Measurements from ENCODE around the gene CALHM3. TPM values are rescaled to one million over a fixed set of nuclear protein-coding genes. Genes with fewer than 3 reads are reported as not detected.
A peak's percentile ranks its signal among the peaks of the same experiment; 100 is the strongest.

CALHM3 gene
- total RNA-seq, 1 experiment from 2014 or later: 13.1 TPM

DNA sequence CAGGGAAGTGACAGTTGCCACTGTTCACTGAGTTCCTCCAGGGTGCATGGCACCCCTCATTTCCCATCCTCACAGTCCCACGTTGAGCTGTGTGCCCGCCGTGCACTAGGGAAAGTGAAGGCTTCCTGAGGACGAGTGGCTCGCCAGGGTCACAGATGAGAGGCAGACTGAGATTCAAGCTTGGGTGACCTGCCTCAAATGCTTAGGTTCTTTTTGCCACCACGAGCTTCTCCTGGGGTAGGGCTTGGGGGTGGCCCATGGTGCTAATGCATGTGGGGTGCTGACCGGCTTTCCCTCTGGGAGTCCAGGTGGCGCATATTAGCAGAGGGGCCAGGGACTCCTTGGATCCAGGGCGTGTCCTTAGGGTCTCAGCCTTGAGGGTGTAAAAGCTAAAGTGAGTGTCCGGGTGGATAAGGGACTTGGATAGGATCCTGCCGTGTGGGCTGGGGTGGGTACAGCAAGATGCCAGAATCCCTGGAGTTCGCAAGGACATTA is 28.8 kb downstream of the CALHM3 start:
- no TSS peak for BruUV-seq (replicated peaks)
- H3K9me2 ChIP-seq (ENCODE audit: insufficient read depth): no peaks in the 10 kb centered on the region
- no peaks in the 10 kb centered on the region for H3K9me3 ChIP-seq (ENCODE audit: insufficient read depth, low read depth)
- peak overlapping the region; percentile 83; the same call in 1 of the 2 replicates for H3K4me3 ChIP-seq
- ChIA-PET POLR2A (ENCODE audit: unreplicated experiment) (interaction anchor here (0.5 kb wide), 1 partner anchor 14 kb away, joined by 24 read pairs; no protein-coding TSS in a partner anchor), CTCF (interaction anchor here (0.5 kb wide), 1 partner anchor 93 kb away, joined by 3 read pairs; no protein-coding TSS in a partner anchor)
- peak overlapping the region; percentile 67 for H3K27ac ChIP-seq
- no peaks in the 10 kb centered on the region for H3K27me3 ChIP-seq (ENCODE audit: insufficient read depth, low read depth)
- peaks cover 46% of the 10 kb centered on the region for H3K4me1 ChIP-seq (replicated peaks; ENCODE audit: insufficient read depth)
- peaks cover 12% of the 10 kb centered on the region for H3F3A ChIP-seq (ENCODE audit: insufficient read depth, low read depth)
- H3K79me2 ChIP-seq (ENCODE audit: low read depth): peaks cover 44% of the 10 kb centered on the region
- H3K36me3 ChIP-seq (ENCODE audit: low read depth): peaks cover 10% of the 10 kb centered on the region; the same call in 1 of the 2 replicates
- TF ChIP-seq, protein P1, sequence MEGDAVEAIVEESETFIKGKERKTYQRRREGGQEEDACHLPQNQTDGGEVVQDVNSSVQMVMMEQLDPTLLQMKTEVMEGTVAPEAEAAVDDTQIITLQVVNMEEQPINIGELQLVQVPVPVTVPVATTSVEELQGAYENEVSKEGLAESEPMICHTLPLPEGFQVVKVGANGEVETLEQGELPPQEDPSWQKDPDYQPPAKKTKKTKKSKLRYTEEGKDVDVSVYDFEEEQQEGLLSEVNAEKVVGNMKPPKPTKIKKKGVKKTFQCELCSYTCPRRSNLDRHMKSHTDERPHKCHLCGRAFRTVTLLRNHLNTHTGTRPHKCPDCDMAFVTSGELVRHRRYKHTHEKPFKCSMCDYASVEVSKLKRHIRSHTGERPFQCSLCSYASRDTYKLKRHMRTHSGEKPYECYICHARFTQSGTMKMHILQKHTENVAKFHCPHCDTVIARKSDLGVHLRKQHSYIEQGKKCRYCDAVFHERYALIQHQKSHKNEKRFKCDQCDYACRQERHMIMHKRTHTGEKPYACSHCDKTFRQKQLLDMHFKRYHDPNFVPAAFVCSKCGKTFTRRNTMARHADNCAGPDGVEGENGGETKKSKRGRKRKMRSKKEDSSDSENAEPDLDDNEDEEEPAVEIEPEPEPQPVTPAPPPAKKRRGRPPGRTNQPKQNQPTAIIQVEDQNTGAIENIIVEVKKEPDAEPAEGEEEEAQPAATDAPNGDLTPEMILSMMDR (conservative IDR thresholded peaks at IDR 0.05): no peak
- TF ChIP-seq EZH2 (IDR thresholded peaks at IDR 0.05; ENCODE audit: low read depth): no peak
- peak overlapping the region; percentile 91 for H3K4me2 ChIP-seq
- intact Hi-C loops (cut with micrococcal nuclease; ENCODE audit: unreplicated experiment): loop anchor here (2.0 kb wide), 1 partner anchor 29 kb away; the partner anchor contains the start of gene CALHM3
- 0 out of 2 replicates have a peak, but pooled peaks cover 5% of the 10 kb centered on the region for H4K20me1 ChIP-seq (ENCODE audit: insufficient read depth)
- no peak overlapping the region for H2AFZ ChIP-seq
- no peak for DNase-seq

DNA sequence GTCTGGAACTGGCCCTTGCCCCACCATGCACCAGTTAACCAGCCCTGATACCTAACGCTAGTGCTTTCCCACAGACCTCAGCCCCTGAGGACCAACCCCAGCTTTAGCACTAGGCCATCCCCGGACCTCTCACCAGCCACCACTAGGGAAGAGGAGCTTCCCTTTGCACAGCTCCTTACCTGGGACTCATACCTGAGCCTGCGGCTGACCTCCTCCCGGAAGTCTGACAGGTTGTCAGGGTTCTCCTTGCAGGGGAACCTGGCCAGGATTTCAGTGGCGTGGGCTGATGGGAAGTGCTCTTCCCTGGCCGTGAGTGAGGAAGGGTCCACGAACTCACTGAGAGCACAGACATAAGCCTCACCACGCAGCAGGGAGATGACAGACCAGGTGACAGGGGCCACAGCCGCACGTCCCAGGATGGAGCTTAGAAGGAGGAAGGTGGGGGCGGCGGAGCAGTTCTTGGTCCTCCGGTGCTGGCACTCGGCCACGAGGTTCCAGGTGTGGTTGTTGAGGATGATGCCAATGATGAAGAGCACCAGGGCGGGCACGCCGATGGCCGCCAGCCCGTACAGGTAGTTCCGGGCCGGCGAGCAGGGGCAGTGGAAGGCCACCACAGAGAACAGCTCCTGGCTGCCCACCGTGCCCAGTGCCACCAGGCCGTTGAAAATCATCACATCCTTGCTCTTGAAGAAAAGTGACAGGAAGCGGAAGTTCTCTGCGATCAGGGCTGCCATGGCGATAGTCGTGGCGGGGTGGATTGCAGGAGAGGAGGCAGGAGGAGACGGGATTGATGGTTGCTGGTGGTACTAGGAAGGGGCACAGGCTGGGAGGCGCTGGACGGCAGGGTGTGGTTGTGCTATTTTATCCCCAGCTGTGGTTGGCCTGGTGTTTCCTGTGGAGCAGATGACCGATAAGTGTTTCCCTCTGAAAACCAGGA is 29.6 kb downstream of the CALHM3 start:
- BruUV-seq (replicated peaks): no TSS peak
- TF ChIP-seq EZH2 (IDR thresholded peaks at IDR 0.05; ENCODE audit: low read depth): no peak
- TF ChIP-seq, protein P1 (conservative IDR thresholded peaks at IDR 0.05): no peak
- H3F3A ChIP-seq (ENCODE audit: insufficient read depth, low read depth): peaks cover 16% of the 10 kb centered on the region
- POLR2A ChIA-PET (ENCODE audit: unreplicated experiment): no interaction called here
- peaks cover 5% of the 10 kb centered on the region; the same call in 1 of the 2 replicates for H4K20me1 ChIP-seq (ENCODE audit: insufficient read depth)
- peaks cover 10% of the 10 kb centered on the region; the same call in 1 of the 2 replicates for H3K36me3 ChIP-seq (ENCODE audit: low read depth)
- H3K9me3 ChIP-seq (ENCODE audit: insufficient read depth, low read depth): no peaks in the 10 kb centered on the region
- no peak overlapping the region for H2AFZ ChIP-seq
- DNase-seq: no peak
- H3K9me2 ChIP-seq (ENCODE audit: insufficient read depth): no peaks in the 10 kb centered on the region
- intact Hi-C loops (cut with micrococcal nuclease; ENCODE audit: unreplicated experiment): loop anchor here (2.0 kb wide), 1 partner anchor 29 kb away; the partner anchor contains the start of gene CALHM3
- H3K27ac ChIP-seq: no peak overlapping the region
- peaks cover 46% of the 10 kb centered on the region for H3K4me1 ChIP-seq (replicated peaks; ENCODE audit: insufficient read depth)
- peaks cover 44% of the 10 kb centered on the region for H3K79me2 ChIP-seq (ENCODE audit: low read depth)
- H3K4me3 ChIP-seq: no peak overlapping the region; the same call in 1 of the 2 replicates
- H3K27me3 ChIP-seq (ENCODE audit: insufficient read depth, low read depth): no peaks in the 10 kb centered on the region
- peak overlapping the region; percentile 91 for H3K4me2 ChIP-seq
- CTCF ChIA-PET: no interaction called here

DNA sequence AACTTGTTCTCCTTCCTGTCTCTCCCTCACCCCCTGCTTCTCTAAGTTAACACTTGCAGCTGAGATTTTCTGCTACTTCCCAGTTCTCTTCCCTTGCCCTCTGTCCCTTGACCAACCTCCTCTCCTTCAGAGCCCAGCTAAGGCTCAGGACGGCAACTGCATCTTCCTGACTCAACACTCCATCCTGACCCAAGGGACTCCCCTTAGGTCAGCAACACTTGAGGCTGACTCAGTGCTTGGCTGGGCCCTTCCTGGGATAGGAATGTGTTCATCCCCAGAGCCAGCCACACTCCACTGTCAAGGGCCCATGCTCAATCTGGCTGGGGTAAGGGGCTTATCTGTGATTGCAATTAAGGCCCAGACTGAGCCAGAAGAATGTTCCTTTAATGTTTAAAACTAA is 30.3 kb downstream of the CALHM3 start:
- peaks cover 39% of the 10 kb centered on the region for H3K4me1 ChIP-seq (replicated peaks; ENCODE audit: insufficient read depth)
- intact Hi-C loops (cut with micrococcal nuclease; ENCODE audit: unreplicated experiment): no loop called here
- H3K27me3 ChIP-seq (ENCODE audit: insufficient read depth, low read depth): no peaks in the 10 kb centered on the region
- peaks cover 44% of the 10 kb centered on the region for H3K79me2 ChIP-seq (ENCODE audit: low read depth)
- no TSS peak for BruUV-seq (replicated peaks)
- peaks cover 5% of the 10 kb centered on the region; the same call in 1 of the 2 replicates for H4K20me1 ChIP-seq (ENCODE audit: insufficient read depth)
- H3K4me2 ChIP-seq: peak overlapping the region; percentile 91
- no peak overlapping the region for H3K27ac ChIP-seq
- peaks cover 16% of the 10 kb centered on the region for H3F3A ChIP-seq (ENCODE audit: insufficient read depth, low read depth)
- CTCF ChIA-PET: no interaction called here
- no peaks in the 10 kb centered on the region for H3K9me3 ChIP-seq (ENCODE audit: insufficient read depth, low read depth)
- H2AFZ ChIP-seq: no peak overlapping the region
- no peaks in the 10 kb centered on the region for H3K9me2 ChIP-seq (ENCODE audit: insufficient read depth)
- H3K36me3 ChIP-seq (ENCODE audit: low read depth): peaks cover 10% of the 10 kb centered on the region; the same call in 1 of the 2 replicates
- POLR2A ChIA-PET (ENCODE audit: unreplicated experiment): no interaction called here
- no peak overlapping the region; the same call in 1 of the 2 replicates for H3K4me3 ChIP-seq
- DNase-seq: no peak
- TF ChIP-seq, protein P1 (conservative IDR thresholded peaks at IDR 0.05): no peak
- TF ChIP-seq EZH2 (IDR thresholded peaks at IDR 0.05; ENCODE audit: low read depth): no peak

Measured in PC-9 (cell line).